ENCODE data around the gene GPN1.

GRCh38 chr2:27664622-27665363 lies 35.9 kb downstream of the GPN1 start:
- no peak for TF ChIP-seq EZH2 (IDR thresholded peaks at IDR 0.05; ENCODE audit: low read depth, low read length, severe bottlenecking)
- no peak for TF ChIP-seq E2F6 (IDR thresholded peaks at IDR 0.05)
- TF ChIP-seq TCF12 (IDR thresholded peaks at IDR 0.05; ENCODE audit: low read depth, low read length), result no peak
- no peak for TF ChIP-seq TAF1 (IDR thresholded peaks at IDR 0.05; ENCODE audit: low read depth, low read length)
- no peak for TF ChIP-seq SIN3A (conservative IDR thresholded peaks at IDR 0.05 in 1 of 2, IDR thresholded peaks at IDR 0.05 in 1 of 2; ENCODE audit: low read depth in 1 of 2, low read length in 2 of 2)
